ENCODE data around the gene ANKRD17.

- TF ChIP-seq TCF12 (IDR thresholded peaks at IDR 0.05; ENCODE audit: low read depth), result no peak
- TF ChIP-seq TAF1 (IDR thresholded peaks at IDR 0.05; ENCODE audit: low read depth), result no peak
- TF ChIP-seq YY1 (IDR thresholded peaks at IDR 0.05; ENCODE audit: low read depth), result no peak
- TF ChIP-seq EP300 (IDR thresholded peaks at IDR 0.05; ENCODE audit: borderline replicate concordance), result 0 out of 2 replicates have a peak, but pooled peaks have one; percentile 16
- peak; percentile 38; the same call in 1 of the 2 replicates for TF ChIP-seq RAD21 (IDR thresholded peaks at IDR 0.05; ENCODE audit: low read depth)
- TF ChIP-seq FOXM1 (IDR thresholded peaks at IDR 0.05; ENCODE audit: borderline replicate concordance, low read depth), result no peak
- no peak for TF ChIP-seq EGR1 (IDR thresholded peaks at IDR 0.05)
- no peak for TF ChIP-seq REST (IDR thresholded peaks at IDR 0.05; ENCODE audit: low read depth)
- TF ChIP-seq CREB1 (IDR thresholded peaks at IDR 0.05; ENCODE audit: low read depth), result no peak
- TF ChIP-seq ZBTB7A (IDR thresholded peaks at IDR 0.05; ENCODE audit: low read depth), result no peak
These were observed 237 bp downstream of the ANKRD17 start for GRCh38 chr4:73258436-73258685.

All from Ishikawa (cell line).